ENCODE data around the gene ATP2C2.
"Not testable (repeated sequence)": the region's sequence is repeated elsewhere in the genome, so short reads cannot be mapped to it uniquely, and the experiment has no call there.

ATP2C2 gene

GRCh38 chr16:84397090-84397489 lies 28.8 kb downstream of the ATP2C2 start:
- no peak for DNase-seq (ENCODE audit: low read depth)

DNA sequence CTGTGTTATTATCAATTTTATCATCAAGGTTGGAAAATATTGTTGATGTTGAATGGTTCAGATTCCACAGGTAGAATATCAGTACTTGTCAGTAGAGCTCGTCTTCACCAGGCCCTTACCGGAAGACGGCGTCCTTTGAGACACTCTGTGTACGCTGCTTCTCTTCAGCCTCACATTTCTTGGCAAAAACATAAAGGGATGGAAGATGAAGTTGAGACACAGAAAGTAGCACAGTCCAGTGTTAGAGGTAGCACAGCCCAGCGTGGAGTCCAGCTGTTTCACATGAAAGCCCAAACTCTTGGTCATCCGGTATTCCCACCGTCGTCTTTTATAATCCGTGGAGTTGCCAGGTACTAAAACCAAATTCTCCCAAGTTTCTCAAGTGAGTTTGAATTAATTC lies 30.4 kb downstream of the ATP2C2 start:
- no peak for DNase-seq (ENCODE audit: low read depth)

DNA sequence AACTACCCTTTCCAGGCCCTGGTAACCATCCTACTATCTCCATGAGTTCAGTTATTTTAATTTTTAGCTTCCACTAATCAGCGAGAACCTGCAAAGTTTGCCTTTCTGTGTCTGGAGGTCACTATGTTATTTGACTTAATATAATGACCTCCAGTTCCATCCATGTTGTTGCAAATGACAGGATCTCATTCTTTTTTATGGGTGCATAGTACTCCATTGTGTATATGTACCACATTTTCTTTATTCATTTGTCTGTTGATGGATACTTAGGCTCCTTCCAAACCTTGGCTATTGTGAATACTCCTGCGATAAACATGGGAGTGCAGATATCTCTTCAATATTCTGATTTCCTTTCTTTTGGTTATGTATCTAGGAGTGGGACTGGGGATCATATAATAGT lies 31.6 kb downstream of the ATP2C2 start:
- not testable (repeated sequence) for DNase-seq (ENCODE audit: low read depth)

DNA sequence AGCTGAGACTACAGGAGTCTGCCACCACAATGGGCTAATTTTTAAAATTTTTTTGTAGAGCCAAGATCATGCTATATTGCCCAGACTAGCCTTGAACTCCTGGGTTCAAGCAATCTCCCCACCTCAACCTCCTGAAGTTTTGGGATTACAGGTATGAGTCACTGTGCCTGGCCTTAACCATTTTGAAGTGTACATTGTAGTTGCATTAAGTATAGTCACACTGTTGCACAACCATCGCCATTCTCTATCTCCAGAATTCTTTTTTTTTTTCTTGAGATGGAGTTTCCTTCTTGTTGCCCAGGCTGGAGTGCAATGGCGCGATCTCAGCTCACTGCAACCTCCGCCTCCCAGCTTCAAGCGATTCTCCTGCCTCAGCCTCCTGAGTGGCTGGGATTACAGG lies 35.1 kb downstream of the ATP2C2 start:
- not testable (repeated sequence) for DNase-seq (ENCODE audit: low read depth)

GRCh38 chr16:84404324-84404723 lies 36.0 kb downstream of the ATP2C2 start:
- DNase-seq (ENCODE audit: low read depth) = no peak

GRCh38 chr16:84404936-84405639 lies 36.8 kb downstream of the ATP2C2 start:
- DNase-seq (ENCODE audit: low read depth) = no peak

DNA sequence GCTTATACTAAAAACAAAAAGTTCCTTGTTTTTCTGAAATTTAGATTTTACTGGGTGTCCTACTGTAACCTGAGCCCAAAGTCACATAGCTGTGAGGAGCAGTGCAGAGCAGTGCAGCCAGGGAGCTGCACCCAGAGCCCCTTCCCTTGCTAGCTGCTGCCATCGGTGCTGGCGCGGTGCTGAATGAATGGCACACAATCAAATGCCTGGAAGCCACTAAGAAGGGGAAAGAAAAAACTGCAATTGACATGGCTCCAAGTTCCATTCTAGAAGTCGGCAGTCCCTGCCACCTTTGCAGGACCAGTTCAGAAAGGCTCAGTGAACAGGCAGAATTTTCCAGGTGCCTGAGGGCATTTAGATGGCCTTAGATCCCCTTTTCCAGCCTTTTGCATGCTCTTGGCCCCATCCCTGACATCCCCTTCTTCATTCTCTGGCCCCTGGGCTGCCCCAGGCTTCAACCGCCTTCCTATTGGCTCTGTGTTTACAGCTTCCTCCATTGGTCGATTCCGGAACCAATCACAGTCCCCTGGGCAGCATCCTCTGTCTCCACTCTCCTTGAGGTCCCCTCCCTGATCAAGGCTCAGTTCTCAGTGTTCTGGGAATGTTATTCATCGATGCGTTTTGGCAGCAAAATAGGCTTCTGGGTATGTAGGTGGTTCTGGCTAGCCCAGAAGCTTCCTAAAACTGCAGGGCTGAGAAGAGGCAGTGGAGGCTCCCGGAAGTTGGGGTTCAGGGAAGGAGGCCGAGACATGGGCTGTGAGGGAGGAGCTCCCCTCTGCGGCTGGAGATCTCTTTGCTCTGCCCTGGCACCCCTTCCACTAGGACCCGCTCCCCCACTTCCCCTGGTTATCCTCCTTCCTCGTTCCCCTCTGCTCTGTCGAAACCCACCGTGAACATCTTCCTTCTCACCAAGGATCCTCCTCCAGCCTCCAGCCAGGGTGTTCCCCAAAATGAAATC lies 37.9 kb downstream of the ATP2C2 start:
- DNase-seq (ENCODE audit: low read depth) = no peak

- no peak for DNase-seq (ENCODE audit: low read depth)
These were observed 39.4 kb downstream of the ATP2C2 start for GRCh38 chr16:84407588-84408313.

GRCh38 chr16:84408314-84408690 lies 40.0 kb downstream of the ATP2C2 start:
- DNase-seq (ENCODE audit: low read depth) = no peak

GRCh38 chr16:84408856-84409255 lies 40.5 kb downstream of the ATP2C2 start:
- no peak for DNase-seq (ENCODE audit: low read depth)

- DNase-seq (ENCODE audit: low read depth) = no peak
These were observed 42.2 kb downstream of the ATP2C2 start for GRCh38 chr16:84410361-84411138.

DNA sequence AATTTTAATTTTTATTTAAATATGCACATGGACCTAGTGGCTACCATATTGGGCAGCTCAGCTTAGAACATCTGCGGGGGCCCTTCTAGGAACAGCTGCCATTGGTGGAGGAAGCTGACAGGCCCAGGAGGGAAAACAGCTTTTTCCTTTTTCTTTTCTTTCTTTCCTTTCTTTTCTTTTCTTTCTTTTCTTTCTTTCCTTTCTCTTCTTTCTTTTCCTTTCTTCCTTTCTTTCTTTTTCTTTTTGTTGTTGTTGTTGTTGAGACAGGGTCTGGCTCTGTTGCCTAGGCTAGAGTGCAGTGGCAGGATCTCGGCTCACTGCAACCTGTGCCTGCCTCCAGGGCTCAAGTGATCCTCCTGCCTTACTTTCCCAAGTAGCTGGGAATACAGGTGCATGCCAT lies 43.4 kb downstream of the ATP2C2 start:
- no peak for DNase-seq (ENCODE audit: low read depth)

- no peak for DNase-seq (ENCODE audit: low read depth)
These were observed 43.9 kb downstream of the ATP2C2 start for GRCh38 chr16:84412262-84412661.

DNA sequence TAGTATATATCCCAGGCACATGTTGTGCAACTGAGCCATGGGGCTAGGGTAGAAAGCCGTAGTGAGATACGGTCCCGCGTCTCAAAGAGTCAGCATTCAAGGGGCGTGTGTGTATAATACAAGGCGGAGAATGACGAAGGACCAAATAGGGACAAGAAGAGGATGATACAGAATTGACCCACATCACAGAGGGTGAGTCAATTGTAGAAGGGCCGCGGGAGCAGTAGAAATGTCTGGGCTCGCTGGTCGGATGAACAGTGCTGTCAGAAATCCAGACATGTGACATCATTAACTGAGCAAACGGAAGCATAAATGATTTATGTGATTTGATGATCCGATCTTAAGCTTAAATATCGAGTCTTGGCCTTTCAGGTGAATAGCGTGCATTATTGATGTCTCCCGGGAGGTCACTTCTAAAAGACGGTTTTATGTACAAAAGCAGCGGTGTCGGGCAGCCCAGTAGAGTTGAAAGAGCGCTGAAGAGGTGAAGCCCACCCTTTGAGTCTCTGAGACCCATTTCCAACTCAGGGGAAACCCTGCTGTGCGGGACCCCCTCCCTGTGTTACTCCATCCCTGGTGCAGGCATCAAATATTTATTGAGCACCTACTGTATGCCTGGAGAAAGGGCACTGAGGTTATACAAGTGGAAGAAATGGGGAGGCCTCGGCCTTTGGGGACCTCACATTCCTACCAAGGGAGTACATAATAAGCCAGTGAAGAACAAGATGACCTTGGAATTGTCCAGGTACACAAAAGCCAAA lies 45.1 kb downstream of the ATP2C2 start:
- no peak for DNase-seq (ENCODE audit: low read depth)

DNA sequence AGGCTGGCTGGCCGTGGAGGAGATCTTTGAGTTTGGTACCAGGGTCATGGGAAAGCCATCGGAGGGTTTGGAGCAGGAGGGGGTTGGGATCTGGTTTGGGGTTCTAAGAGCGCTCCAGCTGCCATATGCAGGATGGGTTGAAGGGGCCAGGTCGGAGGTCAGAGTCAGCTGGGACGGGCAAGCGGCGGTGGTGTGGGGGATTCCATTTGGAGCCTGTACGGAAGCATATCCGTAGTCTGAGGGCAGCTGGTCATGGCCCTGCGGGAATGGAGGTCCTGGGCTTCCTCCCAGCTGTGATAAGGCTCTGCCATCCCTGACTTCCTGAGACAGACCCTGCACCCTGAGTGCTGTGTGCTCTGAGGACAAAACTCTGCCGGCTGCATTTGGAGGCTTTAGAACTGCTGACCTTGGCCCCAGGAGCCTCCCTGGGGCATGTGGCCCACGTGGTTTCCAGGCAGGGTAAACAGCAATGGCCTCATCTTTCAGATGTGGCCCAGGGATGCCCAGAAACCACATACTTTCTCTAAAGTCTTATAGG lies 46.5 kb downstream of the ATP2C2 start:
- no peak for DNase-seq (ENCODE audit: low read depth)

DNA sequence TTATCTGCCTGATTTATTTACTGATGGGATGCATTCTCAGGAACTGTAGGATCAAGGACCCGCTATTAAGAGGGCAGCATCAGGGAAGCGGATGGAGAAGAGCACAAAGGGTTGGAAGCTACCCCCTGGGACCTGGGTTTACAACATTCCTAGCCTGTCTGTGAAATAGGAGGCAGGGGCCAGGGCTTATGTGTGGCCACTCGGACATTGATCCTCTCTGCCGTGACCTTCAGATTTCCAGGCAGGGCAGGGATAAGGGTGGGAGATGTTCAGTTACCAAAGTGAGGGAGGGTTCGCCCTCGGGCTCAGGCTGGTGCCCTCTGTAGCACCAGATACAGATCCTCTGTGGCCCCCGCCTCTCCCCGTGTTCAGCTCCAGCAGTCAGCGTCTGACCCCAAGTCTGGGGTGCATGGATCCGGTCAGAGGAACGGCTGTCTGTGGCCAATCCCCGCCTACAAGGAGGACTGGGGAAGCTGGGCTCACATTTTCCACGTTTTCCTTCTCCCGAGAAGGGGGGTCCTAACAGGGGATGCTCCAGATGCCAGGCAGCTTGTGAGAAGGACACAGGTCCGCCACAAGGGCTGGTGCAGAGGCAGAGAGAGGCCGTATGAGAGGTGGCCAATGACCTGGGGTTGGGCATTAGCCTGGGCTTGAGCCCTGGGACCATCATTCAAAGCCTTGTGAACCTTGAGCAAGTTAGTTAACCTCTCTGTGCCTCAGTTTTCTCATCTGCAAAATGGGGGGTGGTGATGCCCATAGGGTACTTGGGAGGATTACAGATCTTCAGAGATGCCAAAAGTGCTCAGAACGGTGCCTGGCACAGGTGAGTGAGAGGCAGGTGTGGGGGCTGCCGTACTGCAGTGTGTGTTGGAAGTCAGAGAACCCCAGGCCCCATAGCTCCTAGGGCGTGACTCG lies 48.3 kb downstream of the ATP2C2 start:
- no peak for DNase-seq (ENCODE audit: low read depth)

DNA sequence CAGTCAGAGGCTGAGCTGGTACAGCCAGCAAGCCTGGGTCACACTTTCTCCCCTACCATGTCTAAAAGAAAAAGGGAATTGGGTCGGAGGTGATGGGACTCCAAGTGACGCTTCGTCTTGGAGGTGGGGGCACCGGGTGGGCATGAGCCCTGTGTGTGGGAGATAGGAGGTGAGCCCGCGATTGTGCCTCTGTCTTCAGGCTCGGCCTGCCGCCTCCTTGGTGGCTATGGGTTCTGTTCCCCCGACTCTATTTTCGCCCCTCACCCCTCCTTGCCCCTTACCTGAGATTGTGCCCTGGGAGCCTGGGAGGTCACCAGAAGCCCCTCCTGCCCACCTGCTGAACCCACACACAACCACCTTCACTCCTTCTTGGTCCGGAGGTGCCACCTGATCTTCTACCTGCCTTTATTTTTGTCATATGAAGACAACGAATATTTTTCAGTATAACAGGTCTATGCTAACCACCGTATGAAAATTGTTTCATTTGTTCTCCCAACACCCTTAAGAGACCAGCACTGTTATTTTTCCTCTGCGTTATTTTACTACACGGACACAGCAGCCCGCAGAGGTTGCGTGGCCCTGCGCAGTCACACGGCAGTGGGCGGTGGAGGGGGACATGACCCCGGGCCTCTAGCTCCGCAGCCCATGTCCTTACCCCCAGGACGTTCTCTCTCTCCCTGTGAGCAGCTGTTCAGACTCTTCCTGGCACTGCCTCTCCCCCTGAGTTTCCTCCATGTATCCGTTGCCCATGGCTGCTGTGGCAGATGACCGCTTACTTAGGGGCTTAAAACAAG lies 49.9 kb downstream of the ATP2C2 start:
- DNase-seq (ENCODE audit: low read depth) = no peak

GRCh38 chr16:84419730-84420129 lies 51.4 kb downstream of the ATP2C2 start:
- no peak for DNase-seq (ENCODE audit: low read depth)

- DNase-seq (ENCODE audit: low read depth) = not testable (repeated sequence)
These were observed 52.2 kb downstream of the ATP2C2 start for GRCh38 chr16:84420556-84420955.

Data from stimulated activated CD8-positive, alpha-beta memory T cell treated with anti-CD3 and anti-CD28 coated beads, Interleukin-15, amount 100 ng/mL, for 24 hours (primary cell).